ENCODE data around the gene DUSP22. TPM values are rescaled to one million over a fixed set of nuclear protein-coding genes. Genes with fewer than 3 reads are reported as not detected.
A peak's percentile ranks its signal among the peaks of the same experiment; 100 is the strongest.

The DUSP22 gene
- total RNA-seq, 1 donor from 2014 or later, result 48.0 TPM

DNA sequence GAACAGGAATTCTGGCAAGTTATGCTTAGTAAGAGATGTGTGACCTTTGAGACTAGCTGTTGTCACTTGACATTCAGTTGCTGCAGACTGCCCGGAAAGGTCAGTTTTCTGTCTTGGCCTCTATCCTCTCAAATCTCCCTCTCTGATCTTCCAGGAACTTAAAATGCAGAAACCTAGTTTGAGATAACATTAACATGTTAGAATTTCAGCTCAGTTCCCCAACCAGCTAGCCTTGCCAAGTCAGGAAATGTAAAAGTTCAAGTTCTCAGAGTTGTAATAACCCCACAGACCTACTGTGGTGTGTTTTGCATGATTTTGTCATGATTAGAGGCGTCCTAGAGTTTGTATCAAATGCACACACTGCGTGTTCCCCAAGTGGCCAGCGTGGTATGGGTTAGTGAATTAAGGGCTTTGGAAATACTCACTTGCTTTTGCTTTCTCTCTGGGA, 46.6 kb downstream of the DUSP22 start:
- TF ChIP-seq, protein P1, sequence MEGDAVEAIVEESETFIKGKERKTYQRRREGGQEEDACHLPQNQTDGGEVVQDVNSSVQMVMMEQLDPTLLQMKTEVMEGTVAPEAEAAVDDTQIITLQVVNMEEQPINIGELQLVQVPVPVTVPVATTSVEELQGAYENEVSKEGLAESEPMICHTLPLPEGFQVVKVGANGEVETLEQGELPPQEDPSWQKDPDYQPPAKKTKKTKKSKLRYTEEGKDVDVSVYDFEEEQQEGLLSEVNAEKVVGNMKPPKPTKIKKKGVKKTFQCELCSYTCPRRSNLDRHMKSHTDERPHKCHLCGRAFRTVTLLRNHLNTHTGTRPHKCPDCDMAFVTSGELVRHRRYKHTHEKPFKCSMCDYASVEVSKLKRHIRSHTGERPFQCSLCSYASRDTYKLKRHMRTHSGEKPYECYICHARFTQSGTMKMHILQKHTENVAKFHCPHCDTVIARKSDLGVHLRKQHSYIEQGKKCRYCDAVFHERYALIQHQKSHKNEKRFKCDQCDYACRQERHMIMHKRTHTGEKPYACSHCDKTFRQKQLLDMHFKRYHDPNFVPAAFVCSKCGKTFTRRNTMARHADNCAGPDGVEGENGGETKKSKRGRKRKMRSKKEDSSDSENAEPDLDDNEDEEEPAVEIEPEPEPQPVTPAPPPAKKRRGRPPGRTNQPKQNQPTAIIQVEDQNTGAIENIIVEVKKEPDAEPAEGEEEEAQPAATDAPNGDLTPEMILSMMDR (IDR thresholded peaks at IDR 0.05; ENCODE audit: borderline replicate concordance), result no peak
- H3K36me3 ChIP-seq, result no peaks in the 10 kb centered on the region
- H3K9me3 ChIP-seq (replicated peaks), result no peaks in the 10 kb centered on the region
- intact Hi-C loops (cut with micrococcal nuclease), result no loop called here
- H3K4me3 ChIP-seq, result no peak overlapping the region
- no peaks in the 10 kb centered on the region for H3K27me3 ChIP-seq (ENCODE audit: low read depth)
- no peak overlapping the region for H3K27ac ChIP-seq (replicated peaks)
- no peak for DNase-seq
- H3K4me1 ChIP-seq, result peaks cover 63% of the 10 kb centered on the region

DNA sequence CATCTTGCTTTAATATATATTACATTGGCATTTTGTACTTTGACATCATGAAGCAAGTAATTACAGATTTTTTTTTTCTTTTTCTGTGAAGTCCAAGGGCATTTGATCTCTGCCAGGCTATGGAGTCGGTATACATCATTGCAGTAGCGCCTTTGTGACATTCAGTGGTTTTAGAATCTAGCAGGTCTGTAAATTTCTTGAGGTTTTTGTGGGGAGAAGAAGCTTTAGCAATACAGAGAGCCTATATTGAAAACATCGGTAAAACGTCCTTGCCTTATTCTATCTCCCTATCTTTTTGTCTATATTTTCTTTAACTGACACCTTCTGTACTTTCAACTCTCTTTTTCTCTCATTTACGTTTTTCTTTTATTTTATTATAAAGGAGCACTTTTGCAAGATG, 47.2 kb downstream of the DUSP22 start:
- intact Hi-C loops (cut with micrococcal nuclease), result no loop called here
- H3K4me1 ChIP-seq, result peaks cover 69% of the 10 kb centered on the region

DNA sequence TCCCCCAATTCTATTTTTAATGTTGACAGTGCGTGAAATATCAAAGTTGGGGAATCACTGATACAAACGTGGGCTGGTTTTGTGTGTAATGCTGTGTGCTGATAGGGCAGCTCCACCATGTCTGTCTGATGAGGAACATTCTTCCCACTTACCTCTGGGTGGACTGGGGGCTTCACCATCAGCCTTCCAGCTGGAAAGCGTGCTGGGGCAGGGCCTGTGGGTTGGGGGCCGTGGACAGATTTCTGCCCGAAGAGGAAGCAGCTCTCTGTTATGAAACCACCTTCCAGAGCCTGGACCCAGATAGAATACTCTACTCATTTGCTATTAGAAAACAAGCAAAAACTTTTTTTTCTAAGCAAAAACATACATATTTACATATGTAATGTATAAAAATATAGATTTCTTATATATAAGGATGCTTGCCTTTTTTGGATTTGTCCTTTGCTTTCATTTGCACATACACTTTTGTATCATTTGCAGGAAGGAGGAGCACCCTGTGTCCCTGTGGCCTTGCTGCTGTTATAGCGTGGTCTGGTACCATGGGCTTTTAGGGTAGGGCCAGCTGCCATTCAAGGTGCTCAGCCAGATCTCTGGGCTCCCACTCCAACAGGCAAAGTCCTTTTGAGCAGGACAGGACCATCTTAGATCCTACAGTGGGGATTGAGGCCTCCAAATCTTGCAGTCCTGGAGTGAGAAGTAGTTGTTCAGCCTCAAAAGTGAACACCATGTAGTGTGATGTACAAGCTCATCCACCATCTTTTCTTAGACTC, 48.1 kb downstream of the DUSP22 start:
- peak; percentile 15 for DNase-seq
- TF ChIP-seq, protein P1 (IDR thresholded peaks at IDR 0.05; ENCODE audit: borderline replicate concordance), result no peak
- H3K4me1 ChIP-seq, result peaks cover 72% of the 10 kb centered on the region
- no peaks in the 10 kb centered on the region for H3K27me3 ChIP-seq (ENCODE audit: low read depth)
- H3K4me3 ChIP-seq, result no peak overlapping the region
- no peak overlapping the region for H3K27ac ChIP-seq (replicated peaks)
- H3K9me3 ChIP-seq (replicated peaks), result no peaks in the 10 kb centered on the region
- intact Hi-C loops (cut with micrococcal nuclease), result no loop called here
- H3K36me3 ChIP-seq, result no peaks in the 10 kb centered on the region

More for the DNA sequence above, 47.2 kb downstream of the DUSP22 start:
- Histone ChIP-seq H3K36me3 (no peaks in the 10 kb centered on the region), H3K9me3 (replicated peaks) (no peaks in the 10 kb centered on the region), H3K27ac (replicated peaks) (no peak overlapping the region), H3K4me3 (no peak overlapping the region), H3K27me3 (ENCODE audit: low read depth) (no peaks in the 10 kb centered on the region)
- DNase-seq, result no peak
- TF ChIP-seq, protein P1 (IDR thresholded peaks at IDR 0.05; ENCODE audit: borderline replicate concordance), result no peak

DNA sequence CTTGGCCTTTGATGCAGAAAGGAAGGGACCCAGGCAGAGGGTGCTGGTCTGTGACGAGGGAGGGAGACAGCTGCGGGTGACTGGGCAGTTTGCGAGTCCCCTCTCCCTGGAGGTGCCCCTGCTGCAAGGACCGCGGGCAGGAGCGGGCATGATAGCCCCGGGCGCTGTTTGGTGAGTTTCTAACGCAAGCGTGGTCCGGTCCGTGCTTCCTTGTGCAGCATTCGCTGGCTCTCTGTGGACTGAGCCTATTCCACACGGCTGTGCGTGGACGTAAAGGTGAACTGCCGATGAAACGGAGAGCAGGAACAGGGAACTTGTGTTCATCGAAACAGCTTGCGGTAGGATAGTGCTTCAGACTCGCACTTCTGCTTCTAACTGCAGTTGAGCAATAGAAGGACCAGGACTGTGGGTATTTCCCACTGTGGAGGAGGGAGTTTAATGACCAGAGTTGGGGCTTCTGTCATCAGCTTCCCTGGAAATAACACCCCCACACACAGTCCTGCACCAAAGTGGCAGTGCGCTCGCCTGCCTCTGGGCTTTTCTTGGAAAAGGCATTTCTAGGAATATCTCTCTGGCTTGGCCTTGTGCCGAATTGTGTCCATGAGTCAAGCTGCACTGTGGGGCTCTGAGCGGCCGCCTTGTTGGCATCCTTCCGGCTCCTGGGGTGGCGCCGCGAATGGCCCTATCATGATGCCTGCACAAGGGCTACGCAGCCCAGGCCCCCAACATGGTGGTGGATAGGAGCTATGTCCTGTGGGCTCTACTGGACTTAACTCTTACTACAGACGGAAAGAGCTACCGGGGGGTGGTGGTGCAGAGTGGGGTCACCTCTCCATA, 48.9 kb downstream of the DUSP22 start:
- no peaks in the 10 kb centered on the region for H3K9me3 ChIP-seq (replicated peaks)
- H3K27ac ChIP-seq (replicated peaks), result no peak overlapping the region
- TF ChIP-seq, protein P1 (IDR thresholded peaks at IDR 0.05; ENCODE audit: borderline replicate concordance), result no peak
- H3K4me1 ChIP-seq, result peaks cover 72% of the 10 kb centered on the region
- peak; percentile 25 for DNase-seq
- intact Hi-C loops (cut with micrococcal nuclease), result no loop called here
- no peaks in the 10 kb centered on the region for H3K27me3 ChIP-seq (ENCODE audit: low read depth)
- no peak overlapping the region for H3K4me3 ChIP-seq
- no peaks in the 10 kb centered on the region for H3K36me3 ChIP-seq

DNA sequence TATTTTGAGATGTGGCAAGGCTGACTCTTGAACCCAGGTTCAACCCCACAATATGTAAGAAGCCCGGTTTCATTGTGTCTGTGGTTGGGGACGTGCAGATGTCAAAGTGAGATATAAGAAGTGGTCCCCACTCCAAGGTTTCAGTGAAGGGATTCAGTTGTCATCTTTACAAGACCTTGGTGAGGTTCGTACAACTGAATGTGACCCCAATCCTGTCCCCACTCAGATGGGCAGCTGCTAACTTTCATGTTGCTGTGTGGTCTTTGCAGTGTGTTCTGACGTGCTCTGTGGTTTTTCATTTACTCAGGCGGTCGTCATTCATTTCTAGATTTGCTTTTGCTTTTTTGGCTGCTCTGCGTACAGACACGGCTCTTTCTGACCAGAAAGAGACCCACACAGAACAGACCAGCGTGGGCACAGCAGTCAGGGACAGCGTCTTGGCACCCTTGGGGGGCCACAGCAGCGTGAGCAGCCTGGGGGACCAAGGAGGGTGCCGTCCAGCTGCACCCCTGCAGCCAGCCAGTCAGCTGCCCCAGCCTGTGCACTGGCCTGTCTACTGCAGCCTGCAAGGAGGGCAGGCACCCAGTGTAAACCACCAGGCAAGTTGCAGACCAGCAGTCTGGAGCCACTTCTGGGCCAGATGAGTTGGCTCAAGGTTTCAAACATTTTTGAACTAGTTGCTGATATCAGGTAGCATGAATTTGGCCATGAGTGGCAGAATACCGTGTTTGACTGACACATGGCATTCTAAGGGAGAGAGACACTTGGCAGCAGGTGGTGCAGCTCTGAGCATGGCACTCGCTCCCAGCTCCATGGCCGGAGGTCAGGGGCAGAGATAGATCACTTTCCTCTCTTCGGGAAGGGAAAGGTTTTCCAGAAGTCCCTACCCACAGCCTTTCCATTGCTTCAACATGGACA, 49.9 kb downstream of the DUSP22 start:
- H3K36me3 ChIP-seq, result no peaks in the 10 kb centered on the region
- intact Hi-C loops (cut with micrococcal nuclease), result no loop called here
- H3K4me3 ChIP-seq, result no peak overlapping the region
- H3K9me3 ChIP-seq (replicated peaks), result no peaks in the 10 kb centered on the region
- TF ChIP-seq, protein P1 (IDR thresholded peaks at IDR 0.05; ENCODE audit: borderline replicate concordance), result no peak
- DNase-seq, result no peak
- H3K27me3 ChIP-seq (ENCODE audit: low read depth), result no peaks in the 10 kb centered on the region
- no peak overlapping the region for H3K27ac ChIP-seq (replicated peaks)
- peaks cover 68% of the 10 kb centered on the region for H3K4me1 ChIP-seq
